GM10248 (cell line): Measurements from ENCODE around the gene SPATS2L.

Experiments used
- CTCF ChIA-PET: fragments of 300-600 bp; sonication (Branson Sonifier 250); formaldehyde crosslinking; extraction: SDS; loops from one replicate; lab custom pipeline; 2021; ENCODE audit warnings: antibody characterized with exemption; lab: Yijun Ruan, JAX
- POLR2A ChIA-PET: fragments of 350-650 bp; sonication (Branson Sonifier 250); formaldehyde crosslinking; extraction: SDS; loops from one replicate; lab custom pipeline; 2020; ENCODE audit warnings: antibody characterized with exemption; lab: Yijun Ruan, JAX
- DNase-seq: peaks from one replicate; pipeline ENCODE4 v3.0.0; 2012; ENCODE audit errors: extremely low spot score
- TF ChIP-seq, protein P1 (sequence below): IDR thresholded peaks from 2 replicates; pipeline ENCODE4 v1.5.1; 2012; ENCODE audit warnings: mild to moderate bottlenecking, low read depth; ENCODE audit errors: extremely low read depth, missing control alignments, control extremely low read depth

SPATS2L gene

GRCh38 chr2:200450288-200450687 lies 143.8 kb downstream of the SPATS2L start:
- TF ChIP-seq, protein P1, sequence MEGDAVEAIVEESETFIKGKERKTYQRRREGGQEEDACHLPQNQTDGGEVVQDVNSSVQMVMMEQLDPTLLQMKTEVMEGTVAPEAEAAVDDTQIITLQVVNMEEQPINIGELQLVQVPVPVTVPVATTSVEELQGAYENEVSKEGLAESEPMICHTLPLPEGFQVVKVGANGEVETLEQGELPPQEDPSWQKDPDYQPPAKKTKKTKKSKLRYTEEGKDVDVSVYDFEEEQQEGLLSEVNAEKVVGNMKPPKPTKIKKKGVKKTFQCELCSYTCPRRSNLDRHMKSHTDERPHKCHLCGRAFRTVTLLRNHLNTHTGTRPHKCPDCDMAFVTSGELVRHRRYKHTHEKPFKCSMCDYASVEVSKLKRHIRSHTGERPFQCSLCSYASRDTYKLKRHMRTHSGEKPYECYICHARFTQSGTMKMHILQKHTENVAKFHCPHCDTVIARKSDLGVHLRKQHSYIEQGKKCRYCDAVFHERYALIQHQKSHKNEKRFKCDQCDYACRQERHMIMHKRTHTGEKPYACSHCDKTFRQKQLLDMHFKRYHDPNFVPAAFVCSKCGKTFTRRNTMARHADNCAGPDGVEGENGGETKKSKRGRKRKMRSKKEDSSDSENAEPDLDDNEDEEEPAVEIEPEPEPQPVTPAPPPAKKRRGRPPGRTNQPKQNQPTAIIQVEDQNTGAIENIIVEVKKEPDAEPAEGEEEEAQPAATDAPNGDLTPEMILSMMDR = no peak
- CTCF ChIA-PET = interaction anchor here (1.4 to 3.5 kb wide), 5 partner anchors 22 to 477 kb away, joined by 3 to 11 read pairs (median 7); no protein-coding TSS in a partner anchor
- POLR2A ChIA-PET = no interaction called here
- DNase-seq = no peak

DNA sequence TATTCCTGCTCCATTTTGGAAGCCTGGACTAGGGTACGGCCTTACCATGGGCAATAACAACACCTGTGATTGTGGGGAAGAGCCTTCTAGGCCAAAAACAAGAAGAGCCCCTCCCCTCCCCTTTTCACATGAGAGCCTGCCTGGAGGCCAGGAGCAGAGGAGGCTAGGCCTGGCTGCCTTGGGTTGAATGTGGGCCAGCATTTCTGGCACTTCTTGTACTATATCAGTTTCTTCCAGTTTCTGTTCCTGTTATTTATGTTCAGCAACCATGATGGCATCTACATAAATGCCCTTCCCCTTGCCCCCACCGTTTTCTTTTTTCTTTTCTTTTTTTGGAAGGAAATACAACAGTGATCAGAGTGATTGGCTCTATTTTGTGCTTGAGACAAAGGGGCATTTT lies 145.0 kb downstream of the SPATS2L start:
- ChIA-PET CTCF (interaction anchor here (3.5 kb wide), 1 partner anchor 472 kb away, joined by 8 read pairs; no protein-coding TSS in a partner anchor), POLR2A (no interaction called here)
- DNase-seq = no peak
- TF ChIP-seq, protein P1 = no peak

- ChIA-PET POLR2A (no interaction called here), CTCF (no interaction called here)
- DNase-seq = no peak
- TF ChIP-seq, protein P1 = no peak
Measured at GRCh38 chr2:200452377-200452776, 145.9 kb downstream of the SPATS2L start.

- POLR2A ChIA-PET = no interaction called here
- no peak for DNase-seq
- CTCF ChIA-PET = interaction anchor here (1.2 to 4.2 kb wide), 5 partner anchors 18 to 474 kb away, joined by 3 to 26 read pairs (median 4); no protein-coding TSS in a partner anchor
- TF ChIP-seq, protein P1 = no peak
Measured at GRCh38 chr2:200453142-200453852, 146.8 kb downstream of the SPATS2L start.

DNA sequence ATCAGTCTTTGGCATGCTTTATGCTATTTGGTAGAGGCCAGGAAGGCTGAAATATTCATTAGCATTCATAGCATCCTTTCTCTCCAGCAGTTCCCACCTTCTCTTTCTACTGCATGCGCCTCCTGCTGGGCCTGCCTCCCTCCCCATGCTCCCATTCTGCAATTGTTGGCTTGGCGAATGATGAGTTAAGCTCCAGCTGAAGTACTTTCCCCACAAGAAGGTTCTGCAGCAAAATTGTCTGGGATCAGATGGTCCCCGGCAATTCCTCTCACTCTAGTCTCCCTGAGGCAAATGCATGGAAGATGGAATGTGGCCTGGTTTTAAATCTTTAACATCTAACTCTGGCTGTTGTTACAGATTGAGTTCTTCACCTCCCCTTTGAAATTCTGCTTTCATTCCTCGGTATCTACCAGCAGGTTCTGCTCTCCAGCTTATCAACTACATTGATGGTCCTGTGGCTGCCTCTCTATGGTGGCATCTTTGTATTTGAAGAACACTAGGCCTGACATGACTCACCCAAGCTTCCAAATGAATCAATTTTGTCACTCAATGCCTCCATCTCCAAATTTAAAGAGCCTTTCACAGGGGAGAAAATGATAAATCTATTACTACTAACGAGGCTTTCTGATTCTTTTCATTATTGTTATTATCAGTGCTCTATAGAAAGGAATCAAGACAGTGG lies 147.5 kb downstream of the SPATS2L start:
- CTCF ChIA-PET = interaction anchor here (0.9 to 4.2 kb wide), 8 partner anchors 15 to 474 kb away, joined by 3 to 26 read pairs (median 4); no protein-coding TSS in a partner anchor
- no peak for DNase-seq
- TF ChIP-seq, protein P1 = no peak
- POLR2A ChIA-PET = no interaction called here

DNA sequence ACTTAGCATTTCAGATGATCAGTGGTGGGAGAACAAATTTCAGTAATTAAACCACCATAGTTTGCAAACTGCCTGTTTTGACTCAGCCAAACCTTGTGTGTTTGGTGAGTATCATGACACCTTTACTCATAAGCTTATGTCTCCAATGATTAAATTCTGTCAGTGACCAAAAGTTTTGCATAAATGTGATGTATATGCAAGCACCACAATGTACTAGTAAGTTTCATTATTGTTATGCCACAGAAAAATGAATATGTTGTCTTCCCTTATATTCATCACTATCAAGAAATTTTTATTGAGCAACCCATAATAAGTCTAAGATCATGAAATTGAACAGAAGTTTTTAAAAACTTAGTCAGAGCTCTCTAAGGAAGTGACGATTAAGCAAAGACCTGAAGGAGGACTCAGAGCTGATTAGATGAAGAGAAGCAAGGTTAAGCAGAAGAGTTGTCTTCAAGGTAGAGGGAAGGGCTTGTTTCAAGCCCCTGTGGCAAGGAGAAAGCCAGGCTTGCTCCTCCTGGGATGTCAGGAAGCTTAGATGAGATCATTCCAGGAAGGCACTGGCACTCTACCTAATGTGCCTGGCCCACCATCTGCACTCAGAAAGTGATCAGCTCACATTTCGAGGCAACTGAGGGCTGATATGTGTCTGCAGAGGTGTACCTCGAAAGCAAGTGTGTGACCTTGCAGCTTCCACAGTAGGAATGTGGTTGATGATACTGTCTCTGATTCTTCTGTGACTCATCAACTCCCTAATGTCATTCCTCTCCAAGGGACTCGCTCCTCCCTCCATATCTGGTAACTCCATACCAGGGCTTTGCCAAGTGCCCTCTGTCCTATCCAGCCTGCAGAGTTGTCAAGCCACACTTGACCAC lies 148.7 kb downstream of the SPATS2L start:
- peak; percentile 30 for DNase-seq
- ChIA-PET POLR2A (no interaction called here), CTCF (interaction anchor here (0.9 to 4.2 kb wide), 10 partner anchors 10 to 476 kb away, joined by 3 to 26 read pairs (median 6); no protein-coding TSS in a partner anchor)
- TF ChIP-seq, protein P1 = no peak
